Measurements from ENCODE around the gene PTPRCAP.

DNA sequence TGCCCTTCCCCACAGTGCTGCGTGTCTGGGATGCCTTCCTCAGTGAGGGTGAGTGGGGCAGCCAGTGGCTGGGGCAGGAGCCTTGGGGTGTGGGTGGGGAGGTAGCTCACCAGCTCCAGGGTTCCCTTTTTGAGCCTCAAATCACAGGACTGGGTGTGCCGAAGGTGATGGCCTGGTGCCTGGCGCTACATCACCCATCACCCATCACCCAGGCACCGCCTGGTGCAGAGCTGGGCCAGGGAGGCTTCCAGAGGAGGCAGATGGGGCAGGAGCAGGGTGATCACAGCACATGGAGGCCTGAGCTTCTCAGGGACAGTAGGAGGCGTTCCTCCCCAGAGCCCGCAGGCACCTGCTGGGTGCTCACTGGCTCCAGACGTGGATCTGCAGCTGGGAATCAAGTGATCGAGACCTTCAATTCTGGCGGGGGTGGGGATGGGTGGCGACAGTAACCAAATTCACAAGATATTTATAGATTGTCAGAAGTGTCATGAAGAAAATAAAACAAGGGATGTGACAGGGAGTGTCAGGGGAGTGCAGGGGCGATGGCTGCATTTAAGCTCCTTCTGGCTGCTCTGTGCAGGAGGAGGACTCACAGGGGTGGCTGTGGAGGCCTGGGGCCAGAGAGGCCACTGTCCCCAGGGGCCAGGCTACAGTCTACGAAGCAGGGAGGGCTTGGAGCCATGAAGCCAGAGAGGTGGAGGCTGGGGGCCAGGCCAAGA is 30.4 kb downstream of the PTPRCAP start:
- no peak for TF ChIP-seq EZH2 (optimal IDR thresholded peaks at IDR 0.05; ENCODE audit: low read depth, low read length)
- TF ChIP-seq, protein P1, sequence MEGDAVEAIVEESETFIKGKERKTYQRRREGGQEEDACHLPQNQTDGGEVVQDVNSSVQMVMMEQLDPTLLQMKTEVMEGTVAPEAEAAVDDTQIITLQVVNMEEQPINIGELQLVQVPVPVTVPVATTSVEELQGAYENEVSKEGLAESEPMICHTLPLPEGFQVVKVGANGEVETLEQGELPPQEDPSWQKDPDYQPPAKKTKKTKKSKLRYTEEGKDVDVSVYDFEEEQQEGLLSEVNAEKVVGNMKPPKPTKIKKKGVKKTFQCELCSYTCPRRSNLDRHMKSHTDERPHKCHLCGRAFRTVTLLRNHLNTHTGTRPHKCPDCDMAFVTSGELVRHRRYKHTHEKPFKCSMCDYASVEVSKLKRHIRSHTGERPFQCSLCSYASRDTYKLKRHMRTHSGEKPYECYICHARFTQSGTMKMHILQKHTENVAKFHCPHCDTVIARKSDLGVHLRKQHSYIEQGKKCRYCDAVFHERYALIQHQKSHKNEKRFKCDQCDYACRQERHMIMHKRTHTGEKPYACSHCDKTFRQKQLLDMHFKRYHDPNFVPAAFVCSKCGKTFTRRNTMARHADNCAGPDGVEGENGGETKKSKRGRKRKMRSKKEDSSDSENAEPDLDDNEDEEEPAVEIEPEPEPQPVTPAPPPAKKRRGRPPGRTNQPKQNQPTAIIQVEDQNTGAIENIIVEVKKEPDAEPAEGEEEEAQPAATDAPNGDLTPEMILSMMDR (IDR thresholded peaks at IDR 0.05; ENCODE audit: low read length), result no peak

Data from MM.1S (cell line).